Stimulated activated CD4-positive, alpha-beta T cell treated with anti-CD3 and anti-CD28 coated beads, Interleukin-2, amount 100 ng/mL, for 4 hours (primary cell): ENCODE results near the gene WDR72.
"Not testable (repeated sequence)": the region's sequence is repeated elsewhere in the genome, so short reads cannot be mapped to it uniquely, and the experiment has no call there.

Source experiments
- DNase-seq: peaks from one replicate; pipeline ENCODE4 v3.0.0-alpha.2; 2020; ENCODE audit warnings: low read depth

WDR72 gene

DNA sequence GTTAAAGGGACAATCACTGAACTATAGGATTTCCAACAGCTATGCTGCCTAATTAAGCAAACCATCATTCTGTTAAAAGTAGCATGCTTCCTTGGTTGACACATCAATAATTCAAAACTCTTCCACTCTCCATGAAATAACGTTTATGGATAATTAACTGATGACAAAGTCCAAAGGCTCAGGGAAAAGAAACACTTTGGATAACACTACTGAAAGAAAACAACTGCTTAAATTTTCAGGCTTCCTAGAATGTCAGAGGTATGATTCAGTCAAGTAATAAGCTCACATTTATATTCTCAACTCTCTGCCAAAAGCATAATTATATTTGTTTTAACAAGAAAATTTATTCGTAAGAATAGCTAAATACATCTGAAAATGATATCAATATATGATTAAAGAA is 49.6 kb downstream of the WDR72 start:
- DNase-seq: no peak

DNA sequence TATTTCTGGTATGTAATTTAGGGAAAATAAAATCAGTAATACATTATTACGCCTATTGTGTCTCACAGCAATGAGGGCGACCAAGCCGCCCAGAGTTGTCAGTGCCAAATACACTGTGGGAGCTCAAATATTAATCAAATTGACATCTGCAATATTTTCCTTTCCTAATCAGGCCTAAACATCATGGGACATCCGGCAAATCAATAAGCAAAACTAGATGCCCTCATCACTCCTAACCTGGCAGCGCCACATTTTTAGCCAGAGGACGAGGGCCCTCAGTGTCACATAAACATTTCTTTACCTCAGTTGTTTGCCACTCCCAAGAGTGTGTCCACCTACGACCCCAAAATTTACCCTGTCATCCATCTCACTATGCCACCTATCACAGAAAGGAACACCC is 64.1 kb downstream of the WDR72 start:
- no peak for DNase-seq

DNA sequence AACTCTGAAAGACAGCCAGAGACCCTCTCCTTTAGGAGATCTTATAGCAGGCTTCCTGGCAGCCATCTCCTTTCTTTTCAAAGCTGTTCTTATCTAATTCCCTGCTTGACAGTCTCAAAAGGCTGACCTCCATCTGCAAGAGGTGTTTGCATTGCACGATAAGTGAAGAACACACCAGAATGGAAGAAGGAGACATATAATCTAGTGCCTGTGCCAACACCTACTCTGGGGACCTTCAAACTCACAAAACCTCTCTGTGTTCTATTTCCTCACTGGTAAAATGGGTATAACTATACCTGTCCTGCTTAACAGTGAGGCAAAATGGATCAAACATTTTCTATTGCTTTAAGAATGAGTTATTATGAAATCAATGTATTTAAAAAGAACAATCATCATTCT is 65.0 kb downstream of the WDR72 start:
- DNase-seq: no peak

DNA sequence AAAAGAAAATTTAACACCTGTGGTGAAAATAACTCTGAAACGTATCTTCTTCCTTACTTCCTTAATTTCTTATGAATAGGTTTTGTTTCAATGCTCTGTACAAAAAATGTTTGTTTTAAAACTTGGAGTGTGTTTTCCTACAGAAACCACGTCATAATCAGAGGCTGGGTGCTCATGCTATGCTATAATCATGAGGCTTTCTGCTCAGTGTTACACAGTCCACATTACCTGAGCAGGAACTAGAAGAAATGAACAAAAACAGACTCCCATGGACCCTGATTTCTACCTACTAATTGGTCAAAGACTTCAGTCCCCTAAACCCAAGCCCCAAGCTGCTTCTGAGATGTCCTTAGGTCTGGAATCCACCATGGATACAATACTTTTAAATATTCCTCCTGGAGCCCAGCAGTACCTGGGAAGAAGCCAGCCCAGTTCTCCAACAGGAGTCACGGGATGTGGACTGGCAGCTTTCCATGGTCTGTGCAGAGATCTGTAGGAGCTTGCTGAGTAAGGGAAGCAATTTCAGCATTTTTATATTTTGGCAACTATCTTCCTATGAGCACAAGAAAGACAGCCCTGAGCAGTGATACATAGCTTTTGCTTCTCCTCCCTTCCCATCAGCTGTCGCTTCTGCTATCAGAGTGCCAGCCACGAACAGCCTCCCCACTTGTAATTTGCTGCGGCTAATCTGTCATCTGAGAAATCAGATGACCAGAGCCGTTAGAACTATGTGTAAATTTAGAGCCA is 65.6 kb downstream of the WDR72 start:
- no peak for DNase-seq

DNA sequence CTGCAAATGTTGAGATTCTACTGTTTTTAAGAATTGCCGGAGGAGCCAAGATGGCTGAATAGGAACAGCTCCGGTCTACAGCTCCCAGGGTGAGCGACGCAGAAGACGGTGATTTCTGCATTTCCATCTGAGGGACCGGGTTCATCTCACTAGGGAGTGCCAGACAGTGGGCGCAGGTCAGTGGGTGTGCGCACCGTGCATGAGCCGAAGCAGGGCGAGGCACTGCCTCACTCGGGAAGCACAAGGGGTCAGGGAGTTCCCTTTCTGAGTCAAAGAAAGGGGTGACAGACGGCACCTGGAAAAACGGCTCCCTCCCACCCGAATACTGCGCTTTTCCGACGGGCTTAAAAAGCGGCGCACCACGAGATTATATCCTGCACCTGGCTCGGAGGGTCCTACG is 75.3 kb downstream of the WDR72 start:
- DNase-seq: not testable (repeated sequence)

DNA sequence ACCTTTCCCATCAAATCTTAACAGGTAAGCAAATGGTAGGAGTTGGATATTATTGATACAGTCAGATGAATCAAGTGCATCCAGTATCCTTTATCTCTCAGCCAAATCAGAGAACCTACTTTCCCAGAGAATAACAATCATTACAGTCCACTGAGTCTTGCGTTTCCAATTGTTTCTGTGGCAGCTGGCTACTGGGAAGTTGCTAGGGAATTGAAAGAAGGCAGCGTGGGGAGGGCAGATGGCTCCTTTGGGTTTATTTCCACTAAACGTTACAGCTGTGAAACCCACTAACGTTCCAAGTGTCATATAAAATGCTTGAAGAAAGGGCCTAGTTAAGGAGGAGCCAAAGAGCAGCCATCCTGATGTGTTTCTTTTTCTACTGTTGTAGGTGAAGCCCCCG is 78.4 kb downstream of the WDR72 start:
- DNase-seq: no peak

DNA sequence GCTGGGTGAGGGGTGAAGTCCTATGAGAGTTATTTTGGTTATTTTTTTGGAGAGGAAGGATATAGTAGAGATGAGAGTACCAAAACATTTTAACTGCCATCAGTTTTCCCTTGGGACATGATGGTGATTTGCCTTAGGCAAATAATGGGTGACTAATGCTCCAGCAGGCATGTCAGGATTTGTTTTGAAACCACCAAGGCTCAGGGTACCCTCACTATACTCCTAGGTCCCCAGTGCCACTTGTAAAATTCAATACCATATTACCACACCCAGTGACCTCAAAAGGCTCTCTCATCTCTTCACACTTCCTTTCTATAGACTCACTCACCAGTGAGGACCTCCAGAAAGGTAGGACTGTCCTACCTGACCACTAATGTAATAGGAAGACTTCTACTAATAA is 83.6 kb downstream of the WDR72 start:
- DNase-seq: no peak

DNA sequence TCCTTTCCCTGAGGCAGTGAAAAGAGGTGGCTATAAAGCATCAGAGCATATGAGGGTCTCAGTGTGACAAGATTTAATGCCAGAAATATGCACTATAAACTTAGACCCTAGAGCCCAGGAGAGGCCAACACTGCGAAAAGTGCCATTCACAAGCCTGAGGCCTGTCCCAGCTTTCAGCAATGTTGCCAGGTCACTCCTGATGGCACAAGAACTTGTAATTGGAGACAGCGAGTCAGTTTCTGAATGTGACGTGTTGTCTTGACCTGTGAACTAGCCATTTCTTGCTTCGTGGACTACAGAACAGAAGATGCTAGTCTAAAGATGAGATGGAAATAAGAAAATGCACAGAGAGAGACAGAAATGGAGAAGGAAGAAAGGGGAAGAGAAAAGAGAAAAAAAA is 87.9 kb downstream of the WDR72 start:
- no peak for DNase-seq

DNA sequence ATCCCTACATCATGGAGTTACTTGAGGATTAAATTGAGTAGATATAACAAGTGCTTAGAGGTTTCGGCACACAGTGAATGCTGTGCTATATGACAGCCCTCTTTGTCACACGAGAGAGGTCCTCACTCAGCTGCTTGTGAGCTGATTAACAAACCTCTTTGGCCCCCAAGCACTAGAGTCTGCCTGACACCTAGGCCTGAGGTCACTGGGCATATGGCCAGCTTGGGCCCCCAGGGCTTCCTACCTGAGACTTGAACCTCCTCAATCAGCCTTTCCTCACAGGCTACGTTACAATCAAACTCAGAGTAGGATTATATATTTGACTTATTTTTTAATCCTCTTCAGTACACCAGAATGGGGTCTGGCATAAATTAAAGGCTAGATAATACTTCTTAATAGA is 88.8 kb downstream of the WDR72 start:
- no peak for DNase-seq

DNA sequence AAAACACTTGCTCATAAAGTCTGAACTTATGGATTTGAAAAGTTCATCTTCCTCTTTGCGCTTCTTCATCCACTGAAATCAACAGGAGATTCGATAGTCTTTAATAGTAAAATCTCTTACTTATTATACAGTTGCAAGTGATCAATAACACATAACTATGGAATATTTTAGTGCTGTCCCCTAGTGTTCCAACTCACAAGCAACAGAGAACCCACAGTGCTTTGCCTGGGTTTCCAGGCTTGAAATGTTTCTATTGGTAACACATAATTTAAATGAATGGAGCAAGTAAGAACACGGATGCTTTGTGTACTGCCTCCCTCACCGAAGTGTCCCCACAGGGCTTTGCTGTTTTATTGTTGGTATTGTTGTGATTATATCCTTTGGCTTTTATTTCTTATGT is 93.5 kb downstream of the WDR72 start:
- DNase-seq: no peak

DNA sequence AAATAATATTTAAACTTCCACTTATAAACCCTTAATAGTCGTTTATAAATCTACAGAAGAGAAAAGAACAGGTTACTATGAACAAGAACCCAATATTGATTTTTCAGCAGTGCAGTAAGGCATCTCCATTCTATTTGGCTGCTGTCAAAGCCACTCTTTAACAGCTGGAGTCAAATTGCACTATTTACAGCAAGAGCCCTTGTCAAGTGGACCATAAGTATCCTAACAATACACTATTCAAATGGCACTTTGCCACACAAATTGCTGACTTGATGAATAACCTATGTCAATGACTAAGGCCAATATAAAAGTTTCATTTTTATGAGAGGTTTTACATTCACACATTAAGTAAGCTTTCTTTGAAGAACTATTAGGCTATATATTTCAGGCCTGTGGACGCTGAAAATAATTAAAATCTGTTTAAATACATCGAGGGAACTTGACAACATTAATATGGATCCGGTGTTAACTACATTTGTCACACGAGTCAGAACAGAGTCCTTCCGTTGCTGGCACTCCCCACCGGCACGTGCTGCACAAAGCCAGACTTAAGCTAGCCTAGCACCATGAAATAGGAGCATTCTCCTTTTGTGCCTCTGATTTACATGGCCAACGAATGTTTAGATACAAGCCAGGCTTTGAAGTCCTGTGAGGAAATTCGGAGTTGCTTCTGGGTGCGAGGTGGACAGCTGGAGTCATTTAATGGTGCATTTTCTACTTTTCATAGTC is 100.5 kb downstream of the WDR72 start:
- DNase-seq: no peak

DNA sequence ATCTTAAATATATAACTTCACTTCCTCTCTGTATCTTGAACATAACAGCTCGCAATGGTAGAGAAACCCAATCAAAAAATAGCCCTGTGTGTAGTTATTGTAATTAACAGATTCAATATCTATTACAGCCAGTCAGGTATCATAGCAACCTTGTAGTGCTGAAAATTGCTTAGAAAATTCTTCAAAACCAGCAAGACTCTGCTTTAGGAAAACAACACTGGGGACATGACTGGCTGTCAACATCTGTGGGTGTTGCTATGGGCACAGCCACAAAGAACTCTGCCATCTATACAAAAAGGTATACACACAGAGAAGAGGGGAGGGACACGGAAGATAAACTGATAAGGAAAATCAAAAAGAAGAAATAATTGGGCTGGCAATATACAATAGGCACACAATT is 101.2 kb downstream of the WDR72 start:
- no peak for DNase-seq

DNA sequence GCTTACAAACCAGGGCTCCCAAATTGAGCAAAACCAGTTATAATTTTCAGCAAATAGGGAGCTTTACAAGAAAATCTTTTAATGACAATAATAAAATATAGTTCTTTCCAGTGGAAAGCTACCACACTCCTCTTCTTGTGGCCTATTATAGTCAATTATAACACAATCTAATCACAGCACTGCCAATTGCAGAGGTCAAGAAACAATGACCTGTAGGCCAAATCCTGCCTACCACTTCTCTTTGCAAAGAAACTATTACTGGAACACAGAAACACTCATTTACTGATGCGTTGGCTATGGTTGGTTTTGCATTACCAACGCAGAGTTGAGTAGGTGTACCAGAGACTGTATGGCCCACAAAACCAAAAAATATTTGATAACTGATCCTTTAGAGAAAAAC is 110.5 kb downstream of the WDR72 start:
- DNase-seq: no peak

DNA sequence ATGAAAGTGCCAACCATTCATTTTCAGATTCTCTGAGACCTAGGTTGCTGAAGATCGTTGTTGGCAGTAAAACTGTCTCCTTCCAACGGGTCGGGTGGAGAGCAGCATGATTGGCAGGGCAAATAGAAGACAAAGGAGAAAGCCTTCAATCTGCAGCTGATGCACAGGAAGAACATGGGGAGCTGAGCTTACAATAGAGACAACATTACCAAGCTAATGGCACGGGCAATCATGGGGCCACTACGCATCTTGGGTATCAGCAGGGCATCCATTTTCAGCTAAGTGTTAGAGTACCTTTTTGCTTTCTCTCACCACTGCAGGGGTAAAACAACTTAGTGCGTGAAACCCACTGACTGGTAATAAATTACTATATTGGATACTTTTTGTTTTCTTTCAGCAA is 114.8 kb downstream of the WDR72 start:
- no peak for DNase-seq

DNA sequence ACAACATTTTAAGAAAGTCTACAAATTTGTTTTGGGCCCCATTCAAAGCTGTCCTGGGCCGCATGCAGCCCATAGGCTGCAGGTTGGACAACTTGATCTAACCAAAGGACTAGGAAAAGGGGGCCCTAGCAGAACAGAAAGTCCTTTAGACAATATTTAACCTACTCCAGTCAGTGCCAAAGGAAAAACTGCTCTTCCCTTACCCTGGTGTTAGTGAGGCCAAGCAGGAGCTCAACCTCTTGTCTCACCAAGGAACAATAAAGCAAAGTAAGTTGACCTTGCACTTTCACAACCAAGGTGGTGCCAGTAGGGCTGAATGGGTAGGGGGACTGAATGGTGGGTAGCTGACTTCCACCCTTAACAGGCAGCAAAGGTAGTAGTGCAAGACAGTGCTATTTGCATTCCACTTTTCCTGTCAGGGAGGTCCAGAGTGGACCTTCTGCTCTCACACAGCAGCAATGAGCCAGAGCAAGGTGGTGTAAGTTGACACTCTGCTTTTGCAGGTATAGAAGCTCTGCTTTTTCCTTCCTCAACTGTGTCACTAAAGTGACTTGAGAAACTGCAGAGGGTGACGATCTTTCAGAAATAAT is 124.9 kb downstream of the WDR72 start:
- no peak for DNase-seq

DNA sequence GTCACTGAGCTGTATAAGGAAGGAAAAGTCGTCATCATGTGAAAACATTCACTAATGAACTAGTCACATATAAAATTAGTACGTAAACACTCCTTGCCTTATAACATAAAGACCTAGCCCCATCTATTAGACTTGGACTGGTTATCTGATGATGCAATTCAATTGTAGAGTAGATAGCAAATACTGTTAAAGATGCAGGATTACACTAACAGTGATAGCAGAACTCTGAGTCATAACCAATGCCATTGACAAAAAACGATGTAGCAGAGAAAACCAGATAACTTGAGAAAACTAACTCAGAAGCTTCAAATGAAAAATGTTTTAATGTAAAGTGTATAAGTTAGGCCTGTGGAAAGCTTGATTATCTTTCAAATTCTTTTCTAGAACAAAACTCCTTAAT is 132.2 kb downstream of the WDR72 start:
- DNase-seq: no peak

DNA sequence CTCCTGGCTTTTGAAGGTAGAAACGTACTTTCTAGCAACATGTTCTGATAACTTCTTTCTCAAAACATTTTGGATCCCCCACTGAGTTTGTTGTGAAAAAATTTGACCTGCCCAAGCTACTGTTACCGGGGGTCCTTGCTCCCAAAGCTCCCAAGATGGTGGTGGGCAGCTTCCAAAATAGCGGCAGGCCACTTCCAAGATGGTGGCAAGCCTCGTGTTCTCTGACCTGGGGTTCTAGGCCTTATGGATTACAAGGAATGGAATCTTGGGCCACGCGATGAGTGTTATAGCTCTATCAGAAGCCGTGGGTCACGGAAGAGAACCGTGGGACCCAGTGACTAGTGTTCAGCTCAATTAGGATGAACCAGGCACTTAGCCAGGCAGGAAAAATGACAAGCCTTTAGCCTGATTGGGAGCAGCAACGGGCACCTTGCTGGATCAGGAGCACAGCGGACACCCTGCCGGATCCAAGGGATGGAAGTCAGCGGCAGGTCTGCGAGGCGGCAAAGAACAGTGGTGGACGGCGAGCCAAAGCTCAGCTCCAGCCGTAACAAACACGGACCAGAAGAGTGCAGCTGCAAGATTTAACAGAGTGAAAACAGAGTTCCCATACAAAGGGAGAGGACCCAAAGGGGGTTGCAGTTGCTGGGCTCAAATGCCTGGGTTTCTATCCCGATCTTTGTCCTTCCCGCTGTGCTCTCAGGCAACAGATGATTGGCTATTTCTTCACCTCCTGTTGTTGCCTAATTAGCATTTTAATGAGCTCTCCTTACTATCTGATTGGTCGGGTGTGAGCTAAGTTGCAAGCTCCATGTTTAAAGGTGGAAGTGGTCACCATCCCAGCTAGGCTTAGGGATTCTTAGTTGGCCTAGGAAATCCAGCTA is 133.3 kb downstream of the WDR72 start:
- no peak for DNase-seq

DNA sequence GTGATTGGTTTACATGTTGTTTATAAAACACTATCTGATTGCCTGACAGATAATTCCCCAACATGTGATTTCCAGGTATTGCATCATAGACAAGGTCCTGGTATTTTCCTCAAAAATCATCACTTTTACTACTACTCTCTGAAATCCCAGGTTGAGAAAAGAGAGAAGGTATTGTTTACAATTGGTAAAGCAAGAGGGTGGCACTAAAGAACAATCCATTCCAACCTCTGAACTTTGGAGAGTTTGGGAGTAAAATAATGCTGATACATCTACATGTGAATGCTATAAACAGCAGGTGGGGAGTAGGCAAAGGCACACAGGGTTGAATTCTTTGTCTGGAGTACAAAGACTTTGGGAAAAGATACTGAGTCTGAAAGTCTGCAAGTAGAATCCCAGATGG is 134.2 kb downstream of the WDR72 start:
- DNase-seq: no peak

DNA sequence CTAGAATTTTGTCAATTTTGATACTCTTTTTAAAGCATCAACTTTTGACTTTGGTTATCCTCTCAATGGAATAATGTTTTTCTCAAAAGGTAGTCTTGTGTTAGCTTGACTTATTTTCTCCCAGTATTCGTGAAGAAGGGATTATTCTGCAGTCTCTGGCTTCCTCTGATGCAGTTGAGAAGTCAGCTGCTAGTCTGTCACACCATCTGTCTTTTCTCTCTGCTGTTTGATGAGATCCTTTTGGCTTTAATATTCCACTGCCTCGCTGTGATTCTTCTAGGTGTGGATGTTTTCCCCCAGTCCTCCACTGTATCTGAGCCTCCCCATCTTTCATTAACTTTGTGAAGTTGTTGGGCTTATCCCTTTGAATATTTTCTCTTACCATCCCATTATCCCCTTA is 141.0 kb downstream of the WDR72 start:
- no peak for DNase-seq

DNA sequence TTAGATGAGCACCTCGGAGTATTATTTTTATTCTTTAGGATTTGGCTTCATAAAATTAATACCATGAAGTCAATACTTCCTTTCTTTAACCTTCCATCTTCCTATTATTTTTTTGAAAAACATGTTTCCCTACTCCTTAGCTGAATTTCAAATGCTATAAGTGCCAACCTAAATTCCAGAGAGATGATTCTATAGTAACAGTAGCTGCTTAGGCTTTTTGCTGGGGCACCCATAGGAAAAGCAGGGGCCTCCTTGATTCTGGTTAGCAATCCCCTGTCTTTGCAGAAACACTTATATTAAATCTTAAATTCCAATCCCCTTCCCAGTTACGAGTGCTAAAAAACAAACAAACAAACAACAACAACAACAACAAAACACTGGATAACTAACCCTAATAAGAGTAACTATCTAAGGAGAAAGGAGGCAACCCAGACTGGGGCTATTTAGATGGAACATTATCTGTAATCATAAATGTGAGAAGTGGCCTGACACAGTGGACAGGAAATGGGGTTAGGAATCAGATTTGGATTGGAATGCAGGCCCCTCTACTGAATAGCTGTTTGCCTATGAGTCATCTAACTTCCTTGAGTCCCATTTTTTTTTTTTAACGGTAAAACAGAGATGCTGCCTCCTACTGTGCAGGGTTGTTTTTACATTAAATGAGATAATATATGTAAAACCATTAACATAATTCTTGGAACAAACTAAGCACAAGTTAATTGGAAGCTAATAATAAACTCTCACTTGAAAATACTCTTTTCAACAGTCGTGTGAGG is 148.1 kb downstream of the WDR72 start:
- DNase-seq: no peak

DNA sequence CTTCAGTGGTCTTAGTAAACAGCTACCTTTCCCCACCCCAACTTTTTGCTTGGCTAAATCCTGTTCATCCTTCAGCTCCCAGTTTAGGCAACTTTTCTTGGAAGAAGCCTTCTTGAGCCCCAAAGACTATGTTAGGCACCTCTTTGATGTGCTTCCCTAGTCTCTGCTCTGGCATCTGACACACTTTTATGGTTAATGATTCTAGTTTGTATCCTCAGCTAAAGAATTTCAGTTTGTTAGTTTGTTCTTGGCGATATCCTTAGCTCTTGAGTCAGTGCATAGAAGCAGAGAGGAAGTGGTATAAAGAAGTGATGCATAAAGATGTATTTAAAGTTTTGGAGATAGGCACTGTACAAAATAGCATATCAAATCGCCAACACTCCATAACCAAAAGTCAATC is 168.4 kb downstream of the WDR72 start:
- no peak for DNase-seq

DNA sequence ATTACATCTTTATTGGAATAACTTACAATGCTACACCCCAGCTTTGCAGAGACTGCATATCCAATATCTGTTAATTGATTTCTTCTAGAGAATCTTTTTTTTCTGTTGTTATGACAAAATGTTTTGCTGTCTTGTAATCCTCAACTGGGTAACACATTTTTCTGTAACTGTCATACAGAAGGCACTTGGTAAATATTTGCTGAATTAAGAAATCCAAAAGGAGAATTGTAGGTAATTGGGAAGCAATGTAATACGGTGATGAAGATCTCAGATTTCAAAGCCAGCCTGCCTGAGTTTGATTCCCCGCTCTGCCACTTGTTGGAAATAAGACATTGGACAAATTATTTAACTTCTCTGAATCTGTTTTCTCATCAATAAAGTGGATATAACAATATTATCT is 169.1 kb downstream of the WDR72 start:
- no peak for DNase-seq
